K562 (cell line): Measurements from ENCODE around the gene MUSK. TPM values are rescaled to one million over a fixed set of nuclear protein-coding genes. Genes with fewer than 3 reads are reported as not detected.
"Not testable (repeated sequence)": the region's sequence is repeated elsewhere in the genome, so short reads cannot be mapped to it uniquely, and the experiment has no call there.

Source experiments
- ATAC-seq: fragments of 200-7000 bp; cut with Tn5 transposase; 3 replicates; pipeline ENCODE4 v1.9.1; 2020; ENCODE audit warnings: moderate library complexity
- BruUV-seq: library from RNA; stranded (reverse); fragments of 400-500 nt; replicated peaks from 2 replicates; lab custom pipeline; 2021; lab: Mats Ljungman, UMichigan
- CTCF ChIA-PET: fragments of 300-600 bp; formaldehyde crosslinking; extraction: SDS; loops from one replicate; lab custom pipeline; 2021; ENCODE audit warnings: low intra/inter-chr PET ratio; lab: Yijun Ruan, JAX
- POLR2A ChIA-PET: fragments of 300-600, 350-650 bp; sonication (Branson Sonifier 250); formaldehyde crosslinking; extraction: SDS; loops from one replicate; lab custom pipeline; 2021; ENCODE audit warnings: antibody characterized with exemption, inconsistent platforms; lab: Yijun Ruan, JAX
- DNase-seq, 4 experiments: peaks; one replicate each; pipeline versions ENCODE4 v3.0.0 to v3.0.0-alpha.2; 2011 to 2018; ENCODE audit warnings: low spot score in 3 of 4, mixed read lengths in 3 of 4; ENCODE audit errors: extremely low read depth in 1 of 4
- FAIRE-seq: peaks from 2 replicates; lab custom pipeline; 2011; peaks lifted over from hg19 to GRCh38; lab: Jason Lieb, UNC
- H2AFZ ChIP-seq: 2 replicates; pipeline ENCODE4 v1.6.0; 2011; ENCODE audit warnings: low read depth, low read length, control low read depth, inconsistent platforms
- H3K27ac ChIP-seq: fragments of 200-600 bp; 3 replicates; pipeline ENCODE4 v1.8.0; 2011; ENCODE audit warnings: low read depth, mild to moderate bottlenecking, control low read depth, inconsistent platforms, low read length, moderate library complexity, mixed read lengths; ENCODE audit errors: extremely low read depth
- H3K27me3 ChIP-seq, 2 experiments: fragments of 300-600 bp in 1 of 2; 2 replicates in 1 of 2; 3 replicates in 1 of 2; pipeline versions ENCODE4 v1.6.0 to v1.8.0; 2011; ENCODE audit warnings: inconsistent platforms in 2 of 2, low read length in 2 of 2, mild to moderate bottlenecking in 1 of 2, mixed read lengths in 1 of 2, moderate library complexity in 1 of 2; ENCODE audit not compliant: control insufficient read depth in 2 of 2, insufficient read depth in 2 of 2
- H3K36me3 ChIP-seq: fragments of 300-600 bp; 3 replicates; pipeline ENCODE4 v1.8.0; 2011; ENCODE audit warnings: mild to moderate bottlenecking, low read length, inconsistent platforms; ENCODE audit not compliant: control insufficient read depth, insufficient read depth
- H3K4me1 ChIP-seq, 2 experiments: fragments of 200-600 bp in 1 of 2; replicated peaks in 1 of 2; 2 replicates in 1 of 2; 3 replicates in 1 of 2; pipeline versions ENCODE4 v1.5.1 to v1.8.0; 2011; ENCODE audit warnings: inconsistent platforms in 2 of 2, low read length in 2 of 2, mild to moderate bottlenecking in 1 of 2, mixed read lengths in 1 of 2, moderate library complexity in 1 of 2; ENCODE audit not compliant: control insufficient read depth in 2 of 2, insufficient read depth in 2 of 2
- H3K4me2 ChIP-seq: 2 replicates; pipeline ENCODE4 v1.6.1; 2011; ENCODE audit warnings: low read length, control low read depth, inconsistent platforms, mixed read lengths; ENCODE audit not compliant: insufficient read depth
- H3K4me3 ChIP-seq: fragments of 200-600 bp; sonication (generic), shearing (Covaris generic); 2 replicates; pipeline ENCODE4 v1.5.1; 2016; ENCODE audit warnings: control low read depth, inconsistent platforms
- H3K79me2 ChIP-seq: fragments of 200-600 bp; 3 replicates; pipeline ENCODE4 v1.8.0; 2011; ENCODE audit warnings: low read length, inconsistent platforms; ENCODE audit not compliant: control insufficient read depth, insufficient read depth
- H3K9ac ChIP-seq, 2 experiments: 2 replicates each; pipeline versions ENCODE4 v1.6.0 to v1.6.1; 2011; ENCODE audit warnings: low read depth in 2 of 2, low read length in 2 of 2, control low read depth in 1 of 2, inconsistent platforms in 1 of 2, mild to moderate bottlenecking in 1 of 2, mixed read lengths in 1 of 2; ENCODE audit not compliant: insufficient read depth in 1 of 2
- H3K9me1 ChIP-seq: one replicate; pipeline ENCODE4 v1.6.0; 2011; ENCODE audit warnings: inconsistent platforms, mild to moderate bottlenecking, low read length, moderate library complexity; ENCODE audit not compliant: control insufficient read depth, insufficient read depth
- H3K9me3 ChIP-seq: replicated peaks from 2 replicates; pipeline ENCODE4 v1.5.1; 2011; ENCODE audit warnings: low read depth, low read length, inconsistent platforms; ENCODE audit not compliant: control insufficient read depth, insufficient read depth
- H4K20me1 ChIP-seq: replicated peaks from 2 replicates; pipeline ENCODE4 v1.6.1; 2011; ENCODE audit warnings: low read length, inconsistent platforms, mixed read lengths; ENCODE audit not compliant: control insufficient read depth, insufficient read depth
- CEBPB ChIP-seq: fragments of 450-650 bp; IDR thresholded peaks from 2 replicates; pipeline ENCODE4 v1.6.1; 2016; ENCODE audit warnings: missing genetic modification characterization, missing compliant biosample characterization
- GABPB2 ChIP-seq: fragments of 250-450 bp; sonication (Bioruptor Pico); conservative IDR thresholded peaks from 2 replicates; pipeline ENCODE4 v1.5.1; 2021; ENCODE audit warnings: mild to moderate bottlenecking
- HCFC1 ChIP-seq: IDR thresholded peaks from 2 replicates; pipeline ENCODE4 v1.6.1; 2012; ENCODE audit warnings: low read depth, low read length, improper control_type of control experiment
- HNRNPH1 ChIP-seq: fragments of 200-400 bp; formaldehyde crosslinking; optimal IDR thresholded peaks from 2 replicates; pipeline ENCODE3; 2017; ENCODE audit warnings: low read depth, mild to moderate bottlenecking, low read length, moderate library complexity
- NR2C2 ChIP-seq, 2 experiments: fragments of 200-800 bp in 1 of 2; sonication (Bioruptor generic) in 1 of 2; sonication (generic) in 1 of 2; formaldehyde crosslinking in 1 of 2; IDR thresholded peaks; 2 replicates each; pipeline versions ENCODE4 v1.6.1 to v1.8.0; 2016 to 2022; ENCODE audit warnings: mild to moderate bottlenecking in 1 of 2, missing compliant biosample characterization in 1 of 2, missing genetic modification characterization in 1 of 2, missing genetic modification reagents in 1 of 2
- SRSF7 ChIP-seq: fragments of 200-400 bp; formaldehyde crosslinking; optimal IDR thresholded peaks from 2 replicates; pipeline ENCODE3; 2017; ENCODE audit warnings: mild to moderate bottlenecking, low read depth, low read length
- SUPT5H ChIP-seq: fragments of 450-650 bp; IDR thresholded peaks from 2 replicates; pipeline ENCODE4 v1.6.1; 2016
- TAF9B ChIP-seq: fragments of 450-650 bp; IDR thresholded peaks from 2 replicates; pipeline ENCODE4 v1.6.1; 2018; ENCODE audit warnings: mild to moderate bottlenecking; ENCODE audit not compliant: partially characterized antibody
- ZBTB8A ChIP-seq: fragments of 450-650 bp; IDR thresholded peaks from 2 replicates; pipeline ENCODE4 v1.6.1; 2018; ENCODE audit warnings: mild to moderate bottlenecking, moderate library complexity; ENCODE audit not compliant: partially characterized antibody
- WGBS: fragments of 100-300 bp; shearing (Covaris generic); methylation state at CpG from one replicate; pipeline ENCODE4 v1.1.6; 2016; ENCODE audit warnings: low coverage, mixed read lengths; ENCODE audit not compliant: insufficient coverage; ENCODE audit errors: missing lambda C conversion rate; 5-methylcytosine and 5-hydroxymethylcytosine counted together
- in situ Hi-C: fragments of 300-500 bp; cut with MboI; formaldehyde crosslinking; loops from 4 replicates; pipeline ENCODE4 v1.15.0; 2018; ENCODE audit warnings: inconsistent platforms, mixed read lengths
- intact Hi-C: fragments of 100-400 bp; cut with micrococcal nuclease; formaldehyde crosslinking; loops from 2 replicates; pipeline ENCODE4 v1.14.2; 2022
- polyA plus RNA-seq, 8 experiments: library from polyadenylated mRNA; depleted of rRNA in 4 of 8; stranded (reverse) in 5 of 8; unstranded in 3 of 8; fragments of >200 nt; fragmentation: Nextera tagmentation in 2 of 8; fragmentation: Illumina TruSeq in 1 of 8; extraction: Ambion mirVana in 2 of 8; extraction: Trizol in 1 of 8; gene quantifications; 2 replicates each; pipeline versions ENCODE4 v1.2.1 to v1.2.3, GENCODE V29; 2011 to 2014; ENCODE audit warnings: inconsistent platforms in 1 of 8, missing spikeins in 1 of 8
- total RNA-seq, 7 experiments: library from RNA; depleted of rRNA in 6 of 7; stranded (reverse); fragments of >200 nt in 6 of 7; fragmentation: Illumina TruSeq in 2 of 7; extraction: Trizol in 2 of 7; gene quantifications; 2 replicates each; pipeline versions ENCODE4 v1.2.1 to v1.2.3, GENCODE V29; 2011 to 2021; ENCODE audit warnings: low replicate concordance in 1 of 7
- TF ChIP-seq, protein P1 (sequence below): fragments of 450-650 bp; IDR thresholded peaks from 2 replicates; pipeline ENCODE4 v1.6.1; 2017; ENCODE audit warnings: antibody characterized with exemption, mild to moderate bottlenecking

Gene MUSK
- total and polyA plus RNA-seq, 9 of the 15 experiments (the other 6 are each of a cell fraction or from before 2014, with no cell fraction given), result not detected

DNA sequence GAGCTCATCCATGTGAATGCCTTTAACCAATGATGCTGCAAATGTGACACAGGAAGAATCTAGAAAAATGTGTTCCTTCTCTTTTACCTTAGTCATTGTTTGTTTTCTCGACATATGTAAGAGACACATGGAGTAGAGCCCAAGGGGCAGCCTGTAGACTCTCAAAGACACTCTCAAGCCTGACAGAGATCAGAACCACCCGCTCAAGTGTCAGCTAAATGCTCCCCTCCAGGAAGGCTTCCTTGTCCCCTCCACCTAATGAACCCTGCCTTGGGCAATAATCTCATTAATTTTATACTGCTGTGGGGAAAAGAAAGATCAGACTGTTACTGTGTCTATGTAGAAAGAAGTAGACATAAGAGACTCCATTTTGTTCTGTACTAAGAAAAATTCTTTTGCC, 157.4 kb downstream of the MUSK start (continued):
- no peak for TF ChIP-seq HNRNPH1

DNA sequence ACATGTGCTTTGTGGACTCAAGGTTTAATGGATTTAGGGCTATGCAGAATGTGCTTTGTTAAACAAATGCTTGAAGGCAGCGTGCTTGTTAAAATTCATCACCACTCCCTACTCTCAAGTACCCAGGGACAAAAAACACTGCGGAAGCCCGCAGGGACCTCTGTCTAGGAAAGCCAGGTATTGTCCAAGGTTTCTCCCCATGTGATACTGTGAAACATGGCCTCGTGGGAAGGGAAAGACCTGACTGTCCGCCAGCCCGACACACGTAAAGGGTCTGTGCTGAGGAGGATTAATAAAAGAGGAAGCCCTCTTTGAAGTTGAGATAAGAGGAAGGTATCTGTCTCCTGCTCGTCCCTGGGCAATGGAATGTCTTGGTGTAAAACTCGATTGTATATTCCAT, 157.8 kb downstream of the MUSK start:
- H3K27ac ChIP-seq, H3K4me1 ChIP-seq, H3K9me3 ChIP-seq, H3K36me3 ChIP-seq, POLR2A ChIA-PET, CTCF ChIA-PET, ATAC-seq, H2AFZ ChIP-seq, H3K79me2 ChIP-seq, DNase-seq, in situ Hi-C loops, H3K4me3 ChIP-seq, FAIRE-seq, H4K20me1 ChIP-seq, H3K9me1 ChIP-seq, intact Hi-C loops, H3K4me2 ChIP-seq, BruUV-seq, H3K9ac ChIP-seq, H3K27me3 ChIP-seq: not testable (repeated sequence)
- WGBS, result 1% methylated on average over 8 of the region's 9 CpGs

DNA sequence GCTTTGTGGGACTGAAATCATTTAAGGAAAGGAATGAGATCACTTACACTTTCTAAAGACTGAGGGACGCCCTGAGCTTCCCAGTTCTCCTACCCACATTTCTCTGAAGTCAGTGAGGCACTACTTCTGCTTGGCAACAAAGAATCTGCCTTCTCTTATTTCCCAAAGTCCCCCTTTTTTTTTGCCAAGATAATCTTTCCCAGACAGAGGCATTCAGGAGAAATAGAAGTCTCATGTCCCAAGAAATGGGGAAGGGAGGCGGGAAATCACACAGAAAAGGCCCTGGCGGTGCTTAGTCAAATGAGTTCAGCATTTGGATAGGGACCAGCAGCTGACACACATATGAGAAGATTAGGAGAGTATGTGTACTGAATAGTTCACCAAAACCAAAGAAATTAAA, 159.7 kb downstream of the MUSK start:
- no peak overlapping the region for H3K9ac ChIP-seq
- ChIA-PET CTCF (no interaction called here), POLR2A (no interaction called here)
- no peaks in the 10 kb centered on the region for H3K36me3 ChIP-seq
- H3K27ac ChIP-seq, result no peak overlapping the region
- BruUV-seq, result no TSS peak
- no peak overlapping the region for H3K4me3 ChIP-seq
- H3K9me1 ChIP-seq, result no peaks in the 10 kb centered on the region
- no peak overlapping the region for H2AFZ ChIP-seq
- H3K4me1 ChIP-seq, result no peaks in the 10 kb centered on the region
- no peak for ATAC-seq
- intact Hi-C loops (no loop called here), in situ Hi-C loops (no loop called here)
- DNase-seq, result no peak
- no peaks in the 10 kb centered on the region for H3K79me2 ChIP-seq
- H3K9me3 ChIP-seq, result no peaks in the 10 kb centered on the region
- FAIRE-seq, result no peak
- H3K4me2 ChIP-seq, result no peak overlapping the region
- H3K27me3 ChIP-seq, result no peaks in the 10 kb centered on the region
- no peaks in the 10 kb centered on the region for H4K20me1 ChIP-seq
- WGBS, result 2% methylated on average over 3 of the region's 3 CpGs
- TF ChIP-seq GABPB2 (CRISPR knock-in tag) (no peak), NR2C2 (CRISPR knock-in tag; IDR thresholded peaks at IDR 0.05) (no peak), NR2C2 (tag; IDR thresholded peaks at IDR 0.05) (no peak), TAF9B (no peak), CEBPB (tag) (no peak), HCFC1 (no peak), SUPT5H (no peak), ZBTB8A (no peak), SRSF7 (no peak)
- TF ChIP-seq, protein P1, sequence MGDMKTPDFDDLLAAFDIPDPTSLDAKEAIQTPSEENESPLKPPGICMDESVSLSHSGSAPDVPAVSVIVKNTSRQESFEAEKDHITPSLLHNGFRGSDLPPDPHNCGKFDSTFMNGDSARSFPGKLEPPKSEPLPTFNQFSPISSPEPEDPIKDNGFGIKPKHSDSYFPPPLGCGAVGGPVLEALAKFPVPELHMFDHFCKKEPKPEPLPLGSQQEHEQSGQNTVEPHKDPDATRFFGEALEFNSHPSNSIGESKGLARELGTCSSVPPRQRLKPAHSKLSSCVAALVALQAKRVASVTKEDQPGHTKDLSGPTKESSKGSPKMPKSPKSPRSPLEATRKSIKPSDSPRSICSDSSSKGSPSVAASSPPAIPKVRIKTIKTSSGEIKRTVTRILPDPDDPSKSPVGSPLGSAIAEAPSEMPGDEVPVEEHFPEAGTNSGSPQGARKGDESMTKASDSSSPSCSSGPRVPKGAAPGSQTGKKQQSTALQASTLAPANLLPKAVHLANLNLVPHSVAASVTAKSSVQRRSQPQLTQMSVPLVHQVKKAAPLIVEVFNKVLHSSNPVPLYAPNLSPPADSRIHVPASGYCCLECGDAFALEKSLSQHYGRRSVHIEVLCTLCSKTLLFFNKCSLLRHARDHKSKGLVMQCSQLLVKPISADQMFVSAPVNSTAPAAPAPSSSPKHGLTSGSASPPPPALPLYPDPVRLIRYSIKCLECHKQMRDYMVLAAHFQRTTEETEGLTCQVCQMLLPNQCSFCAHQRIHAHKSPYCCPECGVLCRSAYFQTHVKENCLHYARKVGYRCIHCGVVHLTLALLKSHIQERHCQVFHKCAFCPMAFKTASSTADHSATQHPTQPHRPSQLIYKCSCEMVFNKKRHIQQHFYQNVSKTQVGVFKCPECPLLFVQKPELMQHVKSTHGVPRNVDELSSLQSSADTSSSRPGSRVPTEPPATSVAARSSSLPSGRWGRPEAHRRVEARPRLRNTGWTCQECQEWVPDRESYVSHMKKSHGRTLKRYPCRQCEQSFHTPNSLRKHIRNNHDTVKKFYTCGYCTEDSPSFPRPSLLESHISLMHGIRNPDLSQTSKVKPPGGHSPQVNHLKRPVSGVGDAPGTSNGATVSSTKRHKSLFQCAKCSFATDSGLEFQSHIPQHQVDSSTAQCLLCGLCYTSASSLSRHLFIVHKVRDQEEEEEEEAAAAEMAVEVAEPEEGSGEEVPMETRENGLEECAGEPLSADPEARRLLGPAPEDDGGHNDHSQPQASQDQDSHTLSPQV, result no peak
